Glutamatergic neuron (in vitro differentiated cells): ENCODE measurements around the gene CCDC8. TPM values are rescaled to one million over a fixed set of nuclear protein-coding genes. Genes with fewer than 3 reads are reported as not detected.

ENCODE experiments used
- DNase-seq: peaks from one replicate; pipeline ENCODE4 v3.0.0; 2022
- H3K27ac Mint-ChIP-seq: one replicate; pipeline ENCODE4 v1.8.0; 2020; ENCODE audit warnings: mild to moderate bottlenecking, mixed read lengths, inconsistent platforms; ENCODE audit not compliant: unreplicated experiment
- H3K27me3 Mint-ChIP-seq: one replicate; pipeline ENCODE4 v1.8.0; 2020; ENCODE audit warnings: mild to moderate bottlenecking, moderate library complexity, mixed read lengths, inconsistent platforms; ENCODE audit not compliant: unreplicated experiment
- H3K36me3 Mint-ChIP-seq: one replicate; pipeline ENCODE4 v1.8.0; 2020; ENCODE audit warnings: mild to moderate bottlenecking, mixed read lengths, inconsistent platforms; ENCODE audit not compliant: unreplicated experiment
- H3K4me1 Mint-ChIP-seq: one replicate; pipeline ENCODE4 v1.8.0; 2020; ENCODE audit warnings: mild to moderate bottlenecking, low read depth, mixed read lengths, inconsistent platforms; ENCODE audit not compliant: unreplicated experiment
- H3K4me3 Mint-ChIP-seq: one replicate; pipeline ENCODE4 v1.8.0; 2020; ENCODE audit warnings: mild to moderate bottlenecking, mixed read lengths, inconsistent platforms; ENCODE audit not compliant: unreplicated experiment
- H3K9me3 Mint-ChIP-seq: one replicate; pipeline ENCODE4 v1.8.0; 2020; ENCODE audit warnings: mild to moderate bottlenecking, moderate library complexity, mixed read lengths, inconsistent platforms; ENCODE audit not compliant: unreplicated experiment
- total RNA-seq: library from RNA; stranded (reverse); fragmentation: NEBNext Ultra II Directional; extraction: Animal tissue kit (Norgen Biotek cat#: 25700); gene quantifications from one replicate; pipeline ENCODE4 v1.2.1, GENCODE V29; 2021; ENCODE audit not compliant: unreplicated experiment
- TF ChIP-seq, protein P1 (sequence below): fragments of 200-600 bp; sonication (generic); IDR thresholded peaks from one replicate; pipeline ENCODE4 v1.5.0; 2021; ENCODE audit not compliant: partially characterized antibody, unreplicated experiment

CCDC8 gene
- total RNA-seq, 1 donor from 2014 or later = 6.3 TPM

DNA sequence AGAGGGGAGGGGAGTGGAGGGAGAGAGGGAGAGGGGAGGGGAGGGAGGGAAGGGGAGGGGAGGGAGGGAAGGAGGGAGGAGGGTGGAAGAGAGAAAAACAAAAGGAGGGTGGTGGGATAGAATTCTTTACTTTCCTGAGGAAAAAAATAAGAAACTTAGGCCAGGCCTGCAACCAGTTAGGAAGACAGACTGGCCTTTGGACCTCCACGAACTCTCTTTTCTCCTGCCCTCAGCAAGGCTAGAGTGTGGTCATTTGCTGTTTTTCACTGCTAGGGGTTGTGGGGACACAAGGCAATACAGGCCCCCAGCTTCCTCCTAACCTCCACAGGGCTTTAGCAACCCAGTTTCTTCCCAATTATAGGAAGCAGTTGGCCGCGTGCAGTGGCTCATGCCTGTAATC, 4.2 kb downstream of the CCDC8 start:
- no peak overlapping the region for H3K4me3 Mint-ChIP-seq
- no peak overlapping the region for H3K27ac Mint-ChIP-seq
- TF ChIP-seq, protein P1, sequence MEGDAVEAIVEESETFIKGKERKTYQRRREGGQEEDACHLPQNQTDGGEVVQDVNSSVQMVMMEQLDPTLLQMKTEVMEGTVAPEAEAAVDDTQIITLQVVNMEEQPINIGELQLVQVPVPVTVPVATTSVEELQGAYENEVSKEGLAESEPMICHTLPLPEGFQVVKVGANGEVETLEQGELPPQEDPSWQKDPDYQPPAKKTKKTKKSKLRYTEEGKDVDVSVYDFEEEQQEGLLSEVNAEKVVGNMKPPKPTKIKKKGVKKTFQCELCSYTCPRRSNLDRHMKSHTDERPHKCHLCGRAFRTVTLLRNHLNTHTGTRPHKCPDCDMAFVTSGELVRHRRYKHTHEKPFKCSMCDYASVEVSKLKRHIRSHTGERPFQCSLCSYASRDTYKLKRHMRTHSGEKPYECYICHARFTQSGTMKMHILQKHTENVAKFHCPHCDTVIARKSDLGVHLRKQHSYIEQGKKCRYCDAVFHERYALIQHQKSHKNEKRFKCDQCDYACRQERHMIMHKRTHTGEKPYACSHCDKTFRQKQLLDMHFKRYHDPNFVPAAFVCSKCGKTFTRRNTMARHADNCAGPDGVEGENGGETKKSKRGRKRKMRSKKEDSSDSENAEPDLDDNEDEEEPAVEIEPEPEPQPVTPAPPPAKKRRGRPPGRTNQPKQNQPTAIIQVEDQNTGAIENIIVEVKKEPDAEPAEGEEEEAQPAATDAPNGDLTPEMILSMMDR = no peak
- no peak for DNase-seq
- H3K4me1 Mint-ChIP-seq = peaks cover 19% of the 10 kb centered on the region
- peaks cover 5% of the 10 kb centered on the region for H3K9me3 Mint-ChIP-seq
- no peaks in the 10 kb centered on the region for H3K36me3 Mint-ChIP-seq
- peaks cover 9% of the 10 kb centered on the region for H3K27me3 Mint-ChIP-seq

GRCh38 chr19:46408664-46409039, 4.7 kb downstream of the CCDC8 start:
- H3K9me3 Mint-ChIP-seq = peaks cover 2% of the 10 kb centered on the region
- H3K4me3 Mint-ChIP-seq = peak overlapping the region; percentile 75
- H3K36me3 Mint-ChIP-seq = no peaks in the 10 kb centered on the region
- TF ChIP-seq, protein P1 = no peak
- DNase-seq = peak; percentile 58
- peaks cover 10% of the 10 kb centered on the region for H3K27me3 Mint-ChIP-seq
- peak overlapping the region; percentile 90 for H3K27ac Mint-ChIP-seq
- peaks cover 23% of the 10 kb centered on the region for H3K4me1 Mint-ChIP-seq

GRCh38 chr19:46407856-46408663, 5.3 kb downstream of the CCDC8 start:
- no peak for DNase-seq
- Mint-ChIP-seq H3K27me3 (peaks cover 10% of the 10 kb centered on the region), H3K4me1 (peaks cover 23% of the 10 kb centered on the region), H3K36me3 (no peaks in the 10 kb centered on the region), H3K9me3 (peaks cover 2% of the 10 kb centered on the region), H3K4me3 (peak overlapping the region; percentile 75), H3K27ac (peak overlapping the region; percentile 90)
- TF ChIP-seq, protein P1 = no peak

GRCh38 chr19:46406976-46407375, 6.4 kb downstream of the CCDC8 start:
- no peak overlapping the region for H3K27ac Mint-ChIP-seq

More at GRCh38 chr19:46406976-46407375, 6.4 kb downstream of the CCDC8 start:
- Mint-ChIP-seq H3K9me3 (peaks cover 2% of the 10 kb centered on the region), H3K27me3 (peaks cover 5% of the 10 kb centered on the region), H3K4me1 (peaks cover 23% of the 10 kb centered on the region), H3K36me3 (no peaks in the 10 kb centered on the region), H3K4me3 (no peak overlapping the region)
- TF ChIP-seq, protein P1 = no peak
- DNase-seq = no peak
